ENCODE data around the gene TAMM41. TPM values are rescaled to one million over a fixed set of nuclear protein-coding genes. Genes with fewer than 3 reads are reported as not detected.

TAMM41 gene
- total RNA-seq, 2 donors from 2014 or later: 5.0 to 6.8 TPM

- Histone ChIP-seq H3K4me1 (peaks cover 0 to 20% of the 10 kb centered on the region in 2 donors), H3K9me3 (no peaks in the 10 kb centered on the region), H3K27me3 (no peaks in the 10 kb centered on the region), H3K4me3 (no peak overlapping the region), H3K27ac (no peak overlapping the region), H3K36me3 (no peaks in the 10 kb centered on the region)
- DNase-seq (ENCODE audit: low spot score): no peak
- TF ChIP-seq CTCF (IDR thresholded peaks at IDR 0.05): no peak
These were observed 3.3 kb upstream of the TAMM41 start for GRCh38 chr3:11850003-11850402.

DNA sequence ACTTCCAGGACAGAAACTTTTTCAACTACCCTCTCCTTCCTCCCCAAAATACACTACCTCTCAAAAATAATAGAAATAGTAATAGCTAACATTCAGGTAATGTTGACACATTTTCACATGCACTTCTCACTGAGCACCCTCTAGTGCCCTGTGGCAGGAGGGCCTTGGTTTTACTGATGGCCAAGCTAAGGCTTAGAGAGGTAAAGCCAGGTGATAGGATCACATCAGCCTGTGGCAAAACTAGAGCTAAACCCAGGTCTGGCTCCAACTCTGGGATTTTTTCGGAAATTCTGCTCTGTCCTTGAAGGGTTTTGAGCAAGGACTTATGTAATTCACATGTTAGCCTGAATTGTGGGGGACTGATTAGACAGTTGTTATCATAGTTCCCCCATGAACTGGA is 922 bp upstream of the TAMM41 start:
- Histone ChIP-seq H3K27ac (peak overlapping the region in 1 of 2 donors; percentile 89), H3K4me3 (no peak overlapping the region)

DNA sequence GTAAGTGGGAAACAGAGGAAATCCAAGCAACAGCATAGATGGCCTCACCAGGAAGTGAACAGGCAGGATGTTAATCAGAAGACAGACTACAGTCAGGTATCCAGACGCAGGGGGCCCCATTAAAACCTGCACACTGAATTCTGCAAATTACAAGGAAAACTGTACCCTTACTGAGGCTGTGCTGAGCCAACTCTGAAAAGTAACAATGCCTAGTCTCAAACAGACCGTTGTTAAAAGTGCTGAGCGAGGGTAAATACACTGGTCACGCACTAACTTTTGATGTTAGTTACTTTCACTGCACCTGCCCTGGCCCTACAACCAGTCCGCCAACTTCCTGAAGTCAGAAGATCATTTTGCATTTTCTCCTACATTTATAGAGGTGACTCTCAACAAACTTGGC is 1.0 kb downstream of the TAMM41 start:
- Histone ChIP-seq H3K9me3 (no peaks in the 10 kb centered on the region), H3K27ac (no peak overlapping the region)

More for the DNA sequence above, 922 bp upstream of the TAMM41 start:
- no peak for DNase-seq (ENCODE audit: low spot score)
- peaks cover 0 to 27% of the 10 kb centered on the region in 2 donors for H3K4me1 ChIP-seq
- no peaks in the 10 kb centered on the region for H3K9me3 ChIP-seq
- no peaks in the 10 kb centered on the region for H3K27me3 ChIP-seq
- peaks cover 10% of the 10 kb centered on the region for H3K36me3 ChIP-seq
- no peak for TF ChIP-seq CTCF (IDR thresholded peaks at IDR 0.05)

DNA sequence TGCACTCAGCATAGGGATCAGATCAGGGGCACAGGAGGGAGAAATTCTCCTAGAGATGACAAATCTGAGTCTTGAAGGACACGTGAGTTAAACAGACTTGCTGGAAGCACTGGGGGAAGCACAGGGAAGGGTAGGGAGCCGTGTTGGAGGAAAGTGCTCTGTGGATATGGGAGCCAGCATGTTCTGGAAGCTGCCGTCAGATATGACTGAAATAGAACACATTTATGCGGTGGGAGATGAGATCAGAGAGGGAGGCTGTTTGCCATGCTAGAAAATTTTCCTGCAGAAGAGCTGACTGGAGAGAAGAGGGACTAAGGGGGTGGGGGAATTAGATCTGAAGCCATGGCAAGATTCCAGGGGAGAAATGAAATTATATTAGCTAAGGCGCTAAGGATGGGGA is 1.8 kb downstream of the TAMM41 start:
- Histone ChIP-seq H3K9me3 (no peaks in the 10 kb centered on the region), H3K27ac (no peak overlapping the region), H3K4me1 (peaks cover 0 to 27% of the 10 kb centered on the region in 2 donors), H3K4me3 (no peak overlapping the region), H3K36me3 (peaks cover 19% of the 10 kb centered on the region), H3K27me3 (no peaks in the 10 kb centered on the region)
- TF ChIP-seq CTCF (IDR thresholded peaks at IDR 0.05): no peak
- no peak for DNase-seq (ENCODE audit: low spot score)

More for the DNA sequence above, 1.0 kb downstream of the TAMM41 start:
- TF ChIP-seq CTCF (IDR thresholded peaks at IDR 0.05): no peak
- Histone ChIP-seq H3K4me3 (peak overlapping the region; percentile 85 to 88), H3K4me1 (peaks cover 0 to 27% of the 10 kb centered on the region in 2 donors), H3K27me3 (no peaks in the 10 kb centered on the region), H3K36me3 (peaks cover 14% of the 10 kb centered on the region)
- DNase-seq (ENCODE audit: low spot score): no peak

GRCh38 chr3:11835028-11835639 is 11.6 kb downstream of the TAMM41 start:
- peaks cover 64% of the 10 kb centered on the region for H3K36me3 ChIP-seq
- no peak for DNase-seq (ENCODE audit: low spot score)
- peak; percentile 29 to 53 for TF ChIP-seq CTCF (IDR thresholded peaks at IDR 0.05)
- no peaks in the 10 kb centered on the region for H3K9me3 ChIP-seq
- no peak overlapping the region for H3K4me3 ChIP-seq
- no peak overlapping the region for H3K27ac ChIP-seq
- no peaks in the 10 kb centered on the region for H3K4me1 ChIP-seq
- H3K27me3 ChIP-seq: no peaks in the 10 kb centered on the region
